Activated CD4-positive, alpha-beta T cell treated with anti-CD3 and anti-CD28 coated beads, Interleukin-2, Interleukin-4, amounts not matched to agents 100 ng/mL and 50 ng/mL, durations not matched to agents 16 hours and 8 hours (primary cell): ENCODE results near the gene ZCCHC7.
"Not testable (repeated sequence)": the region's sequence is repeated elsewhere in the genome, so short reads cannot be mapped to it uniquely, and the experiment has no call there.

ENCODE experiments used
- DNase-seq: peaks from one replicate; pipeline ENCODE4 v3.0.0-alpha.2; 2020; ENCODE audit warnings: low spot score

The ZCCHC7 gene

DNA sequence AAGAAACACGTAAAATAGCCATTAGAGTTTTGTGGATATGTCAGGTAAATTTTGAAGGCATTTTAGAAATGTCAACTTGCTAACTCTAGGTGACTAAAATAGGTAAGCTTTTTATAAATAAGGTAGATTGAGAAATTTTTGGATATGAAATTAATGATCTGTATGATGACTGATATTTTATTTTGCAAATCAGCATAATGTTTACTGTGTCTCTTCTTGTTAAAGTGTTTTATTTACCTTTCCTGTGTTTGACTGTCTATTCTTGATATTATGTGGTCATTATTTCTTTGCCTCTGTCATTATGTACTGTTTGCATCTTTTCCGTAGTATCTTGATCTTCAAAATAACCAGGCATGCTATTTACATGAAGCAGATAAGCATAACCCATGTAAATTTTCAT is 58.4 kb downstream of the ZCCHC7 start:
- no peak for DNase-seq

DNA sequence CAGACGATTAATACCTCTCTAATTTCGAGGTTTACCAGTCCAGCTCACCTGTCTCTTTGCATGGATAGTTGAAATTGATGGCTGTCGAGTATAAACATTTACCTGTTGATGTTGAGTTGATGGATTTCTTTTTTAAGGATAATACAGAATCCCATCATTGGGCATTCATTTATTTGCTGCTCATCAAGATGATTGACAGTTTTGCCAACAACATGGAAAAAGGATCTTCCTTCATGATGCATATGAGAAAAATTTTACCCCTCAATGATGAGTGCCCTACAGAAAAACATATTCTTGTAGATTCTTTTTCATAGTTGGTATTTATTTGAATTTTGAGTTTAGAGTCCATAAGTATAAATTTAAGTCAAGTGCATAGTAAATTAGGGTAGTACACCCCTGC is 59.2 kb downstream of the ZCCHC7 start:
- DNase-seq: no peak

DNA sequence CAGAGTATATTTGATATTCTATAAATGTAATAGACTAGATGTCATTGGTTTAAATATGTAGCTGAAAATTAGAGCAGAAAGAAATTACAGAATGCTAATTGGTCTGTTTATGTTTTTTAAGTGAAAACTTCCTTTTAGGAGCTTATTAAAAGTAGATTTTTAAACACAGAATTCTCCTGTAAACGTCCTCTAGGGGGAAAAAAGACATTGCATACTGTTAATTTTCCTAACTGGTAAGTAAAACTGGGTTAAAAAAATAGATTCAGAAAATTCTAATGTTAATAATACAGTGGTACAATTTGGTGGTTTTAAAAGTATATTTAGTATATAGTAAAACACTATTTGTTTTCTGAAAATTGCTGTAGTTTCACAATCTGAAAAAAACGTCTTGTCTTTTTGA is 59.8 kb downstream of the ZCCHC7 start:
- DNase-seq: no peak

DNA sequence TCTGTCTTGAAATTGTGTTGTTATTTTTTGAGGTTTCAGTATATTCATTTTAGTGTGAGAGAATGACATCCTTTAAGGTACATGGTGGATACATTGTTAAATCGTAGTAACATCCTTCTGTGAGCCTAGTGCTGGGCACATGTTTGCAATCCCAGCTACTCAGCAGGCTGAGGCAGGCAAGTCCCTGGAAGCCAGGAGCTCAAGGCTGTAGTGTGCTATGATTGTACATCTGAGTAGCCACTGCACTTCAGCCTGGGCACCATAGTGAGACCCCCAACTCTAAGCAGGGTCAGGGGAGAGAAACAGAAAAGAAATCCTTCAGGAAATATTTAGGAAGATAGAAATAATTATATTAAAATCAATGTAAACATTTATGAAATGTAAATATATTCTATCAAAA is 62.3 kb downstream of the ZCCHC7 start:
- no peak for DNase-seq

DNA sequence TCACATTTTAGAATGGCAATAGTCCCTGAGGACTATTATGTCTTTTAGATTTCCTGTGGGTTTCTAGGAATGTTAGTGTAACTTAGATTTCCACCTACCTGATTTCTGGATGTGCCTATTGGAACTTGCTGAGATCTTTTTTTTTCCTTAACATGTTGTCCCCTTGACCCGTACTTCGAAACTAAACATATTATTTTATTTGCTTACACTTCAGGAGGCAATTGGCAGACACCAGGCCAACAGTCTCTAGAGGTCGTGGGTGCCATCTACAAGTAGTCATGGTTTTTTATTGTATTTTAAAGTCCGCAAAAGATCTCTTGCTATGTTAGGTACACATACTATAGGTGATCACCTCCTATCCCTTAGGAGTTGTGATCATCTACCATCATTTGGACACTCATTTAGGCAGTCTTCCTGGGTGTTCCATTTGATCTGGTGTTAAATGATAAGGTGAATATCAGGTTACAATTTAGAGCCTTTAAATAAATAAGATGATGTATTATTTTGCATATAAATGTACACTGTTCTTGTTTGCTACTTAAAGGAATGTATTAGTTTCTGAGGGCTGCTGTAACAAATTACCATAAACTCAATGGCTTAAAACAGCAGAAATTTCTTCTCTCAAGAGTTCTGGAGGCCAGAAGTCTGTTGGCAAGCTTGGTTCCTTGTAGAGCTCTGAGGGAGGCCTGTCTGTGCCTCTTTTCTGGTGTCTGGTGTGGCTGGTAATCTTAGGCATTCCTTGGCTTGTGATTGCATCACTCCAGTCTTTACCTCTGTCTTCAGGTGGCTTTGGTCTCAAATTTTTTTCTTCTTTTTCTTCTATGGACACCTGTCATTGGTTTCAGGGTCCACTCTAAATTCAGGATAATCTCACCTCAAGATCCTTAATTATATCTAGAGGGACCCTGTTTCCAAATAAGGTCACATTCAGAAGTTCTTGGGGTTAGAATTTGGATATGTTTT is 64.8 kb downstream of the ZCCHC7 start:
- no peak for DNase-seq

DNA sequence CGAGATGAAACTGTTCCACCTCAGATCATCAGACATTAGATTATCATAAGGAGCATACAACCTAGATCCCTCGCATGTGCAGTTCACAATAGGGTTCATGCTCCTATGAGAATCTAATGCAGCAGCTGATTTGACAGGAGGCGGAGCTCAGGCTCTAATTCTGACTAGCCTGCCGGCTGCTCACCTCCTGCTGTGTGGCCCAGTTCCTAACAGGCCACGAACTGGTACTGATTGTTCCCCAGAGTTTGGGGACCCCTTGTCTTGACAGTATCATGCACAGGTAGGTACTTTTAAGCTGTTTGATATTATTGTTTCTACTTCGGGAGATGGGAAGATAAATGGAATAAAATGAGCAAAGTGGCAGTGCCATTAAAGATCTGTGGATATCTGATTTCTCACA is 66.9 kb downstream of the ZCCHC7 start:
- no peak for DNase-seq

DNA sequence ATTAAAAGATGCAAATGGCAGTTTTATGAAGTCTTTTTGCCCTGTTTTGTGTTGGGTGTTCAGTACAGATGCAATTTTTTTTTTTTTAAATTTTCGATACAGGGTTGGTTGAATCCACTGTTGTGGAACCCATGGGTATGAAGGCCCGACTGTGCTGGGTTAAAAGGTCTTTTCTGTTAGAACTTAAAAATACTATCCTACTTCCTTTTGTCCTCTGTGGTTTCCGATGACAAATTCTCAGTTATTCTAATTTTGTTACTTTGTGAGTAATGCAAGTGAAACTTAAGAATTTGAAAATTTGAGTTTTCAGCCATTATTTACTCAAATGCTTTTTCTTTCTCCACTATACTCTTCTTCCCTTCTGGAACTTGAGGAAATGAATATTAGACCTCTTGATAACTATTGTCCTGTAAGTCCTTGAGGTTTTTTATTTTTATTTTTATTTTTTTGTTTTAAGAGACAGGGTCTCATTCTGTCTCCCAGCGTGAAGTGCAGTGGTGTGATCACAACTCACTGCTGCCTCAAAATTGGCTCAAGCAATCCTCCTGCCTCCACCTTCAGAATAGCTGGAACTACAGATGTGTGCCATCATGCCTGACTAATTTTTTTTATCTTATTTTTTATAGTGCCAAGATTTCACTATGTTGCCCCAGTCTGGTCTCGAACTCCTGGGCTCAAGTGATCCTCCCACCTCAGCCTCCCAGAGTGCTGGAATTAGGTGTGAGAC is 67.5 kb downstream of the ZCCHC7 start:
- peak; percentile 54 for DNase-seq

DNA sequence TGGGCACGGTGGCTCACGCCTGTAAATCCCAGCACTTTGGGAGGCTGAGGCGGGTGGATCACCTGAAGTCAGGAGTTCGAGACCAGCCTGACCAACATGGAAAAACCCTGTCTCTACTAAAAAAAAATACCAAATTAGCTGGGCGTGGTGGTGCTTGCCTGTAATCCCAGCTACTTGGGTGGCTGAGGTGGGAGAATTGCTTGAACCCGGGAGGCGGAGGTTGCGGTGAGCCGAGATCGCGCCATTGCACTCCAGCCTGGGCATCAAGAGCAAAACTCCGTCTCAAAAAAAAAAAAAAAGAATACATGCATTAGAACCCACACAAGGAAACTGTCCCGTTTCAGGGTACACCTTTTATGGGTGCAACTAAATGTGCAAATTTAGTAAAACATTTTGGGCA is 70.4 kb downstream of the ZCCHC7 start:
- not testable (repeated sequence) for DNase-seq

DNA sequence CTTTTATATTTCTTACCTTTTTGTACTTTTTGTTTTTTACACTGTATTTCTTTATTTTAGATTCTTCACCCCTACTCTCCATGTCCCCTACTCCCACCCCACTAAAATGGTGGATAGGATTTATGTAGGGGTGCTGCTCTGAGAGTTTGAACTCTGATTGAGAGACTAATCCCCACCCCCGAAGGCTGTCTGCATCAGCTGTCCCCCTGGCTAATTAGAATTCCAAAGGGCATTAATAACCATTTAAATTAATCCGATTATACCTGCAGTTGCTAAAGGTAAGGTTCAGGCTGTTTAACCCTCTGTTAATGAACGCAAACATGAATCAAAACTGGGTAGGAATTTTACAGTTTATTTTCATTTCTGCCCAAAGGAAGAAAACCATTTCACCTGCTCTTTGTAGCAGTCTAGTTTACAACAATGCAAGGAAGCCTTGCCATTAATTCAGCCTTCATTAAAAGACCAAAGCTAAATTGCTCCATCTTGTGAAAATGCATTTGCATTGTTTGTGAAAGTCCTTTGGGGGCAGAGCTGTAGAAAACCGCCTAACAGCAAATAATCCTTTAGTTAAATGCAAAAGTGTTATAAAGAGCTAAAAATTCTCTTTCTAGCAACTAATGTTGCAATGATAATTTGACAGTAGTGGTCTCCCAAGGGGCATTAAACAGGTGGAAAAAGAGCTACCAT is 71.2 kb downstream of the ZCCHC7 start:
- DNase-seq: no peak

DNA sequence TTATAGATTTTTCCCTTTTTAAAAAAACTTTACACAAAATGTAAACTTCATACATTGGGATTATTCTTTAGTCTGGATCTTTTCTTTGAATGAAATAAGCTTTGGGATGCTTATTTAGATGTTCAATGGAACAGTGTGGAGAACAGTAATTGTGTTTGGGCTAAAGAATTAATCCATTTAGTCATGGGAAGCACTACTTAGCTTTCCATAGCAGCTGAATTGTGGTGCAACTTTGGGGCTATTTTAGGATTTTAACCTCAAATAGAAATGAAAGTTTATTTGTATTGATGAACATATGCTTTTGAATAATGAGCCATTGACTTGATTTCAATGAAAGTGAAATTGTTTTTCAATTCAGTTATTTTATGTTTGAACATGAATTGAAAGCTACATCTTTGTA is 72.4 kb downstream of the ZCCHC7 start:
- no peak for DNase-seq

DNA sequence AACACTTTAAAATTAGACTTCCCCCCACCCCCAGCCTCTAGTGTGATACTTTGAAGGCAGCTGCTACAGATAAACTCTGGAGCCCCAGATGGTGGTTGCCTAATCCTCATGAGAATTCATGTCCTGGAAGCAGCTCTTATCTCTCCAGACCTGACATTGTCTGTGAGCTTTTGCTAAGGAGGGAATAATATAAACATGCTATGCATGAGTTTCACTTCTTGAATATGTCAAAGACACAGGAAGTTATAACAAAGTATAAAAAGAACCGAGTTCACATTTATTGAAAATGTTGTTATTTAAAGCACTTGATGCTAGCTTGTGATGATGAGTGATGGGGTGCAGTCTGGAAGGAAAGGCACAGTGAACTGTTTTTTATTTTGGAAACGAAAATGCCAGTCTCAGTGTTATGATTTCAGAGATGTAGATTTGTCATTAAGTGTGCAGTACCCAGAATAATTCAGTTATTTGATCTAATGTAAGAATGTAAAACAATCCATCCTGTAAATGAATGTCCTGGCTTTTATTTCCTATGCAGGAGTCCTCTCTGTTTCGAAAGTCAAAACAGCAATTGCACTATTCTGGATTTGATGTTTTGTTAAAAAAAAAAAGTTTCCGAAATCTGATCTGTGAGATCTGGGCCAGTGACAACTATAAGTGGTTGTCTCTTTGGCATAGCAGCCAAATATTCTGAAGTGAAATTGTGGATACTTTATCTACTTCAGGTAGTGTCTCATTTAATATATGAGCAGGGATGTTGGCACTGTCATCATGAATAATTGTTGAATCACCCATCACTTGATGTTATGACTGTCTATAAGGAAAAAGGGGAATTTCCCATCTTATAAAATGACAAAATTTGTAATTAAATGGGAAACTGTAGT is 77.0 kb downstream of the ZCCHC7 start:
- no peak for DNase-seq

DNA sequence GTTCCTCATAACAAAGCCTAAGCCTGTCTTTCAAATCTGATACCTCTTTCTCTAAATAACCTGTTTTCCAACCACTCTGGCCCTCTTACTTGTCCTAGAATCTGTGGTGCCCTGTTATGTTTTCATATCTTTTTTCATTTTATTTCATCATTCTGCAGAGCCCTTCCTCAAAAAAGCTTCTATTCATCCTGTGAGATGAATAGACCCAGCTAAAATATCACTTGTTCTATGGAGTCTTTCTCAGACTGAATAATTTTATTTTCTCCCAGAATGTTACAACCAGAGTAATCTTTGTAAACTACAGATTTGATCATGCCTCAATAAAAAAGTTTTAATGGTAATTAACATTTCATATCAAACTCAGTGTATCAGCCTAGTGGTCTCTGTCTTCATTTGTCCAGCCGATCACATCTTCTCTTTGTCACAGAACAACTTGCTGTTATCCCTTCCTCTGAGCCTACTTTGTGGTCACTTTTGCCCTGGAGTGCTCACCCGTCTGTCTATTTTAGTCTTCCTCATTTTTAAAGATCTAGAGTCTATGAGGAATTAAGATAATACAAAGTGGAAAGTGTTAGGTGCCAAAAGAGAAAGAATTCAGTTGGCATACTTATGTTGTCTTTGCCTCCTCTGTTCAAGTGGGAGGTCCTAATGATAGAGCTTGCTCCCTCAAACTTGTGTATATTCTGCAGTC is 77.8 kb downstream of the ZCCHC7 start:
- no peak for DNase-seq

DNA sequence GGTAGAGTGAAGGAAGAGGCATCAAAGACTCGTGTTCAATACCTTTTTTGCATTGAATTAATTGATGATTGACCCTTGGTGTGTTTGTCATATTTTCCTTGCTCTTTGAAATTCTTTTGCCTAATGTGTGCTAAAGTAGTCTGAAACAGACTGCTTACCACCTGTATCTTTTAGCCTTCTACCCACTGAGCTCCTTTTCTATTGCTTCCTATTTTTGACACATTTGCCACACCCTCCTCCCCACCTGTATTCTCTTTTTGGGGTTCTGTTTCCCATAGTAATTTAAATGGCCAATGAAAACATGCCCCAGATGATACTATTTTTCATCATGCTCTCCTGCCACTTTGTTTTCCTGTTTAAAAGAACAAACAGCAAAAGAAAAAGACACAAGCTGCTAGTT is 78.5 kb downstream of the ZCCHC7 start:
- no peak for DNase-seq

DNA sequence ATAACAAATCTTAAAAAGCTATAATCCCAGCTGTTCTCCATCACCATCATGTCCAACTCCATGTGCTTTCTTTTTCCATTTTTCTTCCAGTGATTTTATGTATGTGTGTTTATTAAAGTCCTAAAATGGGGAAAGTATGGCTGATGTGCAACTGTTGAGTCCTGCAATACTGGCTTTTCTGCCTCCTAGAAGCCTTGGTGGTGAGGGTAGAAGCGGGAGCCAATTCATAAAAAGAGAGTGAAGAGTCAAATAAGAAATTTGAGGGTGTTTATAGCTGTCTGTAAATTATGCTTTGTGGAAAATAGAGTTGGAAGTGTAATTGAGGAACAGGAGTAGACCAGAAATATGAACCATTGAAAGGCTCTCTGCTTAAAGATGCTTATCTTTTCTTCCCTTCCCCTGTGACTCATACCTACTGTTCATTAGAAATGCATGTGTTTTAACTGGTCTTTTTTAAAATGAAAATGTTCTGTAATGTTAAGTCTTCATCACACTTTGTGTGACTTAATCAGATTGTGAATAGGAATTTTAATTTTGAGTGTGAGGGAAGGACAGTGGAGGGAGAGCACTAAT is 80.1 kb downstream of the ZCCHC7 start:
- peak; percentile 38 for DNase-seq

DNA sequence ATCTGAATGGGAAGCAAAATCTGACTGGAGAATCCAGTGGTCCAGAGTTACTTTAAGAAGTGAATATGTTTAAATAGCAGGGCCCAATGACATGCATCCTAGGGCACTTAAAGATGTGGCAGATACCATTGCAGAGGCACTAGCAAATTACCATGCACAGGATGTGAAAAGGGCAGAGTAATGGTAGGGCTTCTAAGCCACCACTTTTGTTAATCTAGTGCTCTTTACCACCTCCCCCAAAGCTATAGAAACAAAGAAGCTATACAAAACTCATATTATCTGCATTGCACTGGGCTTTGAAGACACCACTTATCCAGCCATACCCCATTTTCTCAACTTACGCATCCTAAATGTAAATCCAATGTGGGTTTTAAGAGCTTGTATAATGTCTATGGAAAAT is 81.2 kb downstream of the ZCCHC7 start:
- no peak for DNase-seq

DNA sequence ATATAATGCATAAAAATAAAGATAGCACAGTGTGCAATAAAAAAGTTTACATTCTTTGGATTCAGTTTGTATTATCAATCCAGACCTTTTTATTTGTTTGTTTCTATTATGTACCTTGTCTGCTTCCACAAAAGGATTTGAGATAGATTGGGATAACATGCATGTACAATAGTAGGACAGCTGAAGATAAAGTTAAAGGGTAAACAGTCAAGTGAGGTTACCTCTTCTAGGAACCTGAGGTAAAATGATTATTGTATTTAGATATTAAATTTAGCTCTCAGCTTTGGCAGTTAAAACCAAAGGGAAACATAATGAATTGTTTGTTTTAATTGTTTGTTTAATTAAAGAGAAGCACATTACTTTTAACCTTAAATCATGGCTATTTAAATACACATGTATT is 81.7 kb downstream of the ZCCHC7 start:
- no peak for DNase-seq

DNA sequence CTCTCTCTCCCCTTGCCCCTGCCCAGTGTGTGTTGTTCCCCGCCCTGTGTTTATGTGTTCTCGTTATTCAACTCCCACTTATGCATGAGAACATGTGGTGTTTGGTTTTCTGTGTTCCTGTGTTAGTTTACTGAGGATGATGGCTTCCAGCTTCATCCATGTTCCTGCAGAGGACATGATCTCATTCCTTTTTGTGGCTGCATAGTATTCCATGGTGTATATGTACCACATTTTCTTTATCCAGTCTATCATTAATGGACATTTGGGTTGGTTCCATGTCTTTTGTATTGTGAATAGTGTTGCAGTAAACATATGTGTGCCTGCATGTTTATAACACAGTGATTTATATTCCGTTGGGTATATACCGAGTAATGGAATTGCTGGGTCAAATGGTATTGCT is 83.1 kb downstream of the ZCCHC7 start:
- DNase-seq: not testable (repeated sequence)

DNA sequence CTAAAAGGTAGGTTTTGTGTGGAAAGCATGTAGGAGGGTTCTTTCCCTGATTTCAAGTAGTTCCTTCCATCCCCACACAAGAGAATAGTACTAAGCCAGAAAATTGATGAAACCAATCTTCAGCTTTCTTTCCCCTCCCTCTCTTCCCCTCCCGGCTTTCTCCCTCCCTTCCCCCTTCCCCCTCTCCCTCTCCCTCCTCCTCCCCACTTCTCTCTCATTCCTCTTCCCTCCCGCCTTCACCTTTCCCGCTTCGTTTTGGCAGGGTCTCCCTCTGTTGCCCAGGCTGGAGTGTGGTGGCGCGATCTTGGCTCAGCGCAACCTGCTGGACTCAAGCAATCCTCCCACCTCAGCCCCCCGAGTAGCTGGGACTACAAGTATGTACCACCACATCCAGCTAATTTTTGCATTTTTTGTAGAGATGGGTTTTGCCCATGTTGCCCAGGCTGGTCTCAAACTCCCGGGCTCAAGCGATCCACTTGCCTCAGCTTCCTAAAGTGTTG is 85.8 kb downstream of the ZCCHC7 start:
- no peak for DNase-seq

DNA sequence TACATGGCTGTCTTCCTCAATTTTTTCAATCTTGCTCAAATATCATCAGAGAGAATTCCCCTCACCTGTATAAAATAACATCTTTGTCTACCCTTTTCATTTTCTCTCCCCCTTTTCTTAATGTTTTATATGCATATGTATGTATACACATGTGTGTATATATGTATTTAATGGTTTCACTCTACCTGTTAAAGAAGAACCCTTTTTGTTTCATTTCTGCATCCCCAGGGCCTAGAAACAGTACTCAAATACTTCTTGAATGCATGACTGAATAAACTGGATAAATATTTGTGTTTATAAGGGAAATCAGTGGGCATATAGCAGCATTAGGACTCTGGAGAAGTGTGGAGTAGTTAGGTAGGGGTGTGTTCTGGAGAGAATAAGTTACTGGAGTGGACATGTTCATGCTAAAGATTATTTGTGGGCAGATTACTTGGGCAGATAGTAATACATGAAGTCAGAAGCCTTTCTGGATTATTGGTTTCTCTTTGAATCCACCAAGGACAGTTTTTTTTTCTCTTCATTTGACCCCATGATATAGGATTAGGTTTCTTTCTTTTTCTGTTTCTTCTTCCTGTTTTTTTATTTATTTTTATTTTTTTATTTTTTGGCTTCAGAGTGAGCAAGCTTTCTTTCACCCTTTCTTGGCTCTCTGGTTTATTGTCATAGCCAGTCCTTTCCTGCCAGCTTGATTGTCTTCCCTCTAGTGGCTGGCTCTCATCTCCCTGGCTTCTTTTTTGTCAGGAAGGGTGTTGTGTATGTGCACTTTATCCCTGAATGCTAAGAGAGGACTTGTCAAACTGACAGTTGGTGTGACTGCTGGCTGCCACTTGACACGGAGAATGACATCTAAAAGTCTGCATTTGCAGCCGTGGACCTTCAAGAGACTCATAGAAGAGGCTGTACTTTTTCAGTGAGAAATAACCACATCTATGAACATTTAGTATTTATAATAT is 89.3 kb downstream of the ZCCHC7 start:
- DNase-seq: no peak
